Endothelial cell (in vitro differentiated cells): ENCODE results near the gene SIL1. TPM values are rescaled to one million over a fixed set of nuclear protein-coding genes. Genes with fewer than 3 reads are reported as not detected.
"Not testable (repeated sequence)": the region's sequence is repeated elsewhere in the genome, so short reads cannot be mapped to it uniquely, and the experiment has no call there.

ENCODE experiments used
- DNase-seq: peaks from one replicate; pipeline ENCODE4 v3.0.0; 2021; ENCODE audit warnings: low spot score
- H3K27ac Mint-ChIP-seq: one replicate; pipeline ENCODE4 v1.8.0; 2021; ENCODE audit warnings: mixed read lengths, inconsistent platforms; ENCODE audit not compliant: unreplicated experiment
- H3K27me3 Mint-ChIP-seq: one replicate; pipeline ENCODE4 v1.8.0; 2021; ENCODE audit warnings: mild to moderate bottlenecking, moderate library complexity, mixed read lengths, inconsistent platforms; ENCODE audit not compliant: unreplicated experiment
- H3K36me3 Mint-ChIP-seq: one replicate; pipeline ENCODE4 v1.8.0; 2021; ENCODE audit warnings: mild to moderate bottlenecking, low read depth, mixed read lengths, inconsistent platforms; ENCODE audit not compliant: unreplicated experiment
- H3K4me1 Mint-ChIP-seq: one replicate; pipeline ENCODE4 v1.8.0; 2021; ENCODE audit warnings: mild to moderate bottlenecking, mixed read lengths, inconsistent platforms; ENCODE audit not compliant: unreplicated experiment
- H3K4me3 Mint-ChIP-seq: one replicate; pipeline ENCODE4 v1.8.0; 2021; ENCODE audit warnings: mild to moderate bottlenecking, mixed read lengths, inconsistent platforms; ENCODE audit not compliant: unreplicated experiment
- H3K9me3 Mint-ChIP-seq: one replicate; pipeline ENCODE4 v1.8.0; 2021; ENCODE audit warnings: mixed read lengths, inconsistent platforms; ENCODE audit not compliant: unreplicated experiment
- CTCF ChIP-seq: fragments of 200-600 bp; sonication (generic); IDR thresholded peaks from one replicate; pipeline ENCODE4 v1.5.0; 2021; ENCODE audit warnings: antibody characterized with exemption; ENCODE audit not compliant: unreplicated experiment
- total RNA-seq: library from RNA; stranded (reverse); fragmentation: NEBNext Ultra II Directional; extraction: Animal tissue kit (Norgen Biotek cat#: 25700); gene quantifications from one replicate; pipeline ENCODE4 v1.2.1, GENCODE V29; 2021; ENCODE audit not compliant: unreplicated experiment

SIL1 gene
- total RNA-seq, 1 donor from 2014 or later: 35.6 TPM

GRCh38 chr5:139193928-139194327, 4.2 kb downstream of the SIL1 start:
- Mint-ChIP-seq H3K36me3 (peaks cover 6% of the 10 kb centered on the region), H3K9me3 (no peaks in the 10 kb centered on the region), H3K4me3 (peak overlapping the region; percentile 11), H3K27me3 (no peaks in the 10 kb centered on the region), H3K4me1 (peaks cover 22% of the 10 kb centered on the region), H3K27ac (no peak overlapping the region)
- peak; percentile 50 for TF ChIP-seq CTCF
- no peak for DNase-seq

- H3K27me3 Mint-ChIP-seq, H3K36me3 Mint-ChIP-seq, H3K27ac Mint-ChIP-seq, H3K9me3 Mint-ChIP-seq, DNase-seq: not testable (repeated sequence)
- H3K4me1 Mint-ChIP-seq: peaks cover 27% of the 10 kb centered on the region
- H3K4me3 Mint-ChIP-seq: peak overlapping the region; percentile 59
Measured at GRCh38 chr5:139192906-139193305, 5.3 kb downstream of the SIL1 start.

- H3K4me3 Mint-ChIP-seq: peak overlapping the region; percentile 63
- peaks cover 22% of the 10 kb centered on the region for H3K4me1 Mint-ChIP-seq
- H3K27ac Mint-ChIP-seq, H3K36me3 Mint-ChIP-seq, H3K27me3 Mint-ChIP-seq, DNase-seq, H3K9me3 Mint-ChIP-seq: not testable (repeated sequence)
Measured at GRCh38 chr5:139191954-139192353, 6.2 kb downstream of the SIL1 start.

- no peak overlapping the region for H3K27ac Mint-ChIP-seq
- peaks cover 10% of the 10 kb centered on the region for H3K36me3 Mint-ChIP-seq
- no peak for TF ChIP-seq CTCF
- no peak for DNase-seq
- peaks cover 1% of the 10 kb centered on the region for H3K27me3 Mint-ChIP-seq
- no peak overlapping the region for H3K4me3 Mint-ChIP-seq
- no peaks in the 10 kb centered on the region for H3K9me3 Mint-ChIP-seq
- peaks cover 30% of the 10 kb centered on the region for H3K4me1 Mint-ChIP-seq
Measured at GRCh38 chr5:139190125-139190524, 8.0 kb downstream of the SIL1 start.

- Mint-ChIP-seq H3K36me3 (peaks cover 6% of the 10 kb centered on the region), H3K4me3 (no peak overlapping the region), H3K4me1 (peaks cover 29% of the 10 kb centered on the region), H3K9me3 (no peaks in the 10 kb centered on the region), H3K27me3 (peaks cover 1% of the 10 kb centered on the region), H3K27ac (no peak overlapping the region)
- no peak for TF ChIP-seq CTCF
- no peak for DNase-seq
Measured at GRCh38 chr5:139188558-139189270, 9.5 kb downstream of the SIL1 start.

- Mint-ChIP-seq H3K4me3 (no peak overlapping the region), H3K9me3 (no peaks in the 10 kb centered on the region), H3K4me1 (peaks cover 24% of the 10 kb centered on the region), H3K36me3 (peaks cover 3% of the 10 kb centered on the region), H3K27ac (no peak overlapping the region), H3K27me3 (peaks cover 5% of the 10 kb centered on the region)
- no peak for DNase-seq
- TF ChIP-seq CTCF: no peak
Measured at GRCh38 chr5:139186752-139187326, 11.3 kb downstream of the SIL1 start.
